HG03097 (cell line): ENCODE results near the gene LRRC4C.
"Not testable (repeated sequence)": the region's sequence is repeated elsewhere in the genome, so short reads cannot be mapped to it uniquely, and the experiment has no call there.

Source experiments
- ATAC-seq: cut with Tn5 transposase; IDR thresholded peaks from one replicate; pipeline ENCODE4 v1.9.1; 2021; ENCODE audit not compliant: unreplicated experiment, low FRiP score

LRRC4C gene

DNA sequence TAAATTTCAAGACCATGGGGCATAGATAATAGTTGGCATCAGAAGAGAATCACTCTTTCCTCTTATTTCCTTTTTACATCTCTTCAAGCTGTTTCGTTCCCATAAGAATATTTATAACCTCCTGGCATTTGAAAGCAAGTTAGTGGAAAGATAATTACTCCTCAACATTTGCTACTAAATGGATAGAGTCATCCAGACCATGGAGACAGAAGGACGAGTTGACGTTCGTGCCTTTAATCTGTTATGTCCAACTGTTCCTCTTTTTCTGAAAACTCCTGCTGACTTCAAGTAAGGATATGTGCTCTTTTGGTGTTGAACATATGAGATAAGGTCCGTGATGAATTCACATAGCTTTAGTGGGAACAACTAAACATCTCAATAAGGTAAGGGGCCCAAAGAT, 414.2 kb downstream of the LRRC4C start:
- ATAC-seq = no peak

DNA sequence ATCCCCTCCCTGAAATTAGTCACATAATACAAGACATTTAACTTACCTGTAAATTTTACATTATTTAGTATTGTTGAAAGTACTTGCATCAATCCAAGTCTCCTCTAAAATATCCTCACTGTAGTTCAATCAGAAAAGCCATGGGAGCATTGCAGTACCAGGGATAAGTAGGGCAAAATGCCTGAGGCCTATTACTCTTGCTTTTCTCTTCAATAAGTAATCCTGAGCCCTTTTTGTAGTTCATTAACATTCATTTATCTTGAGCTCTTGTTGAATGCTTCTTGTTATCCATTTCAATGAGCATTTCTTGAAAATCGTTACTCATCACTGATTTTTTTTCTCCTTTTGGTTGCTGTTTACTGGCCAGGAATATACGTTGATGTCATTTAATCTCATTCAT, 414.7 kb downstream of the LRRC4C start:
- ATAC-seq = no peak

DNA sequence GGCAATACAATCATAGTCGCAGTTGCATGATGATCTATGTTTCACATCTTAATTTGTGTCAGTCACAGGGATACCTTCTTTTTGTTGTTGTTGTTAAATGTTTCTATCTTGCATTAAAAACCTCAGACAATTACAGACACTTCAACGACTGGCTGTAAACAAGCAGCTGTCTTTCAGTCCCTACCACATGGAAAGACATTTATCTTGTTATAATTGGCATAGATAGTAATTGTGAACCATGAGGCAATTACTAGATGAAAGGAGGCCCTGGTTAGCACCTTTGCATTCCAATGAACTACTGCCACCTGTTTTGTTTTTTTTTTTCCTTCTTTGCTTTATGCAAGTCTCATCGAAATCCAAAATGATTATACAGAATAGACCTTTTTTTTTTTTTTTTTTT, 416.8 kb downstream of the LRRC4C start:
- ATAC-seq = no peak

DNA sequence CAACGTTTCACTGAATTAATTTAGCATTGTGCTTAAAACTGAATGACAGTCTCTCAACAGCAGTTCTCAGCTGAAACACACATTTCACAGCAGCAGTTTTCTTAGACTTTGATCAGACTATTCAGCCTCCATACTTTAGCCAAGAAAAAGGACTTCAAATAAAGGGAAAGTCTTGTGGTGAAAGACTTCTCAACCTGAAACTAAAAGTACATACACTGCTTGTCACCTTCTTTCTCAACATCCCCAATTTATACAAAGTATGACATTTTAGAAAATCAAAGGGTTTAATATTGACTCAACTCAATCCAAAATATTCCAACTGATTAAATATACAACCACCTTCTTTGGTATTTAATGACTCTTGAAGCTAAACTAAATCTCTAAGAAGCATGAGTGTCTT, 419.0 kb downstream of the LRRC4C start:
- no peak for ATAC-seq

- no peak for ATAC-seq
These were observed 419.9 kb downstream of the LRRC4C start for GRCh38 chr11:41039592-41039991.

- no peak for ATAC-seq
These were observed 427.8 kb downstream of the LRRC4C start for GRCh38 chr11:41031551-41032060.

- no peak for ATAC-seq
These were observed 439.2 kb downstream of the LRRC4C start for GRCh38 chr11:41020259-41020658.

GRCh38 chr11:41019666-41020065, 439.8 kb downstream of the LRRC4C start:
- not testable (repeated sequence) for ATAC-seq

DNA sequence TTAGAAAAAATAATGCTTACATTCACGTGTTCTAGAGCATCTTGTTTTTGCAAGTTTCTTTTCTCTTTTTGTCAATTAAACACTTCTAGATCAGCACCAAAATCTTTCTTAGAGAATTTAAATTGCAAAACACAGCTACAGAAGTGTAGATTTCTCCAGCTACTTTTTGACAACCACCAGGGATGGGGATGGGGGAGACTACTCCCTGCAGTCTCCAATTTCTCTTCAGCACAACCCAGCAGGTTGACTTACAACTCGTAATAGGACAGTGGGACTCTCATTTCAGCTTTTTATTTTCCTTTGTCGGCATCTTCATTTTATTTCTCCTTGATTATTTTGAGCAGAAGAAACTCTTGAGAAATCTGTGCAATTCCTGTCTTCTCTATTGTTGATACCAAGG, 441.2 kb downstream of the LRRC4C start:
- no peak for ATAC-seq

DNA sequence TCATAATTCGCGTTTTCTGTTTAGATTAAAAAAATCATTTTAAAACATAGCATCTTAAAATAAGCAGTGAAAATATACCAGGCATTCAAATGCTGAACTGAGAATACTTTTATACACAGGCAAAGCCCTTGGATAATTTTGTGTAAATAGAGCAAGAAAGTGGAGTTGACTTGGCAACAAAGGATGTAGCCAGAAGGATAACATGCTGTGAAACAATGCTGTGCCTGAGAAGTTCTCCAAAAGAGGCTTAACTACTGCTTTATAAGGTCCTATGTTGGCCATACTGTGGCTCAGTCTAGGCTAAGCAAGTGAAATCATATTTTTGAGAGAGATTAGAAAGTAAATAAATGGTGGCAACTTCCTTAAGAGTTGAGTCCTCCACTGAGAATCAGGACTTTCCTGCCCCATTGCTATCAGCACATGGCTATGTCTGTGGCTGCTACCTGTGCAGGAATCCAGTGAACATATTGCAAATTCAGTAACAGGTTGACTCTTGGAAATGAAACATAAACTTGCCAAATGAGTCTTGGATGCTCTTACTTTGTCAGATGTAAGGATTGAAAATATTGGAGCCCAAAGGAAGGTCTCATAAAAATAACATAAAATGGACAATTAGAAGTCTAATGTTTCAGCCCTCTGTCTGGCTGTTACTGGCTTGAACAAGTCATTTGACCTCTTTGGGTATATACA, 448.9 kb downstream of the LRRC4C start:
- ATAC-seq = no peak

- ATAC-seq = no peak
These were observed 453.5 kb downstream of the LRRC4C start for GRCh38 chr11:41005986-41006385.

GRCh38 chr11:41003339-41004282, 455.8 kb downstream of the LRRC4C start:
- ATAC-seq = no peak

GRCh38 chr11:40998920-40999319, 460.5 kb downstream of the LRRC4C start:
- ATAC-seq = no peak

DNA sequence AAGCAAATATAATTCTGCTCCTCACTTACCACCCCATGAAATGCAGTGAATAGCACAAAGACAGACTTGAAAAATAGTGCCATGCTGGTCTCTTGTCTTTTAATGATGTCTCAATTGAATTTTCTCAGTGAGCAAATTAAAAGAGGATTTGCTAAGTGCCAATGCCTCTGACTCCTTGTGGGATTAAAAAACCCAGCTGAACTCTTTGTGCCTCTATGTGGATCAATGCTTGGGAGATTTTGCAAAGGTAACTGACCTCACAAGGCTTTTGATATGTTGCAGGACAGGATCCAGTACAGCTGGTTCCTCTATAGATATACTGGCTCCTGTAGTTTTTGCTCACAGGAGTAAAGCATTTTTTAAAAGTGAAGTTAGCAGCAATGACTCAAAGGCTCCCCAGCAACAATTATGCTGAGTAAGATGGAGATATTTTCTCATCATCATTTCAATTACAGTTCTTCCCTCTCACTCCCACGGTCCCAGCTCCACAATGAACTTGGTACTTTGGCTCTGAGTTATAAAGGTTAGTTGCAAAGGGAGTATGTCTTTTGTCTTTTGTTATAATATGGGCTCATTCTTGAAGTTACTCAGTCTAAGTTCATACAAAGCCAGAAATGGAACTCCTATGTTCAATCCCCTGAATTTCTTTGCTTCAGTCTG, 471.5 kb downstream of the LRRC4C start:
- ATAC-seq = no peak

DNA sequence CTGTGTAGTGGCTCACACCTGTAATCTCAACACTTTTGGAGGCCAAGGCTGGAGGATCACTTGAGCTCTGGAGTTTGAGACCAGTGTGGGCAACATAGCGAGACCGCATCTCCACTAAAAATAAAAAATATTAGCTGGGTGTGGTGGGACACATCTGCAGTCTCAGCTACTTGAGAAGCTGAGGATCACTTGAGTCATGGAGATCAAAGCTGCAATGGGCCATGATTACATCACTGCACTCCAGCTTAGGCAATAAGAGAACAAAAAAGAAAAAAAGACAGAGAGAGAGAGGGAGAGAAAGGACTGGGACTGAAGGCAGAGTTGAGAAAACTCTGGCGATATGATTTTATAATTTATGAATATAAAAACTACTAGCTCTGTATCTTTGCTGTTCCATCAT, 473.1 kb downstream of the LRRC4C start:
- no peak for ATAC-seq

DNA sequence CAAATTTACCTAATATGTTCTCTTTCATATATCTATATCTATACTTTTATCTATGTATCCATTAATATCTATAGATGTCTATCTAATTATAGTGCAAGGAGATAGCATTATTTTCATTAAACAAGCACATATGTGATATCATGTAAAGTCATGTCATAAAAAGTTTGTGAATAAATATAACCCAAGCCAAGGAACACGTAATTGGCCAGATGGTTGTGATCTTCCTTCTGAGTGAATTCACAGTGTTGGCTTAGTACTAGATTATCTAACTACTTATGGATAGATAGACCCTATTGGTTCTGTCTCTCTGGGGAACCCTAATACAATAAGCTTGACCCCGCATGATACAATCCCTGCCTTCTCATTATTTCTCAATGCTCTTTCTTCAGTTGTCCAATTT, 484.4 kb downstream of the LRRC4C start:
- ATAC-seq = no peak

DNA sequence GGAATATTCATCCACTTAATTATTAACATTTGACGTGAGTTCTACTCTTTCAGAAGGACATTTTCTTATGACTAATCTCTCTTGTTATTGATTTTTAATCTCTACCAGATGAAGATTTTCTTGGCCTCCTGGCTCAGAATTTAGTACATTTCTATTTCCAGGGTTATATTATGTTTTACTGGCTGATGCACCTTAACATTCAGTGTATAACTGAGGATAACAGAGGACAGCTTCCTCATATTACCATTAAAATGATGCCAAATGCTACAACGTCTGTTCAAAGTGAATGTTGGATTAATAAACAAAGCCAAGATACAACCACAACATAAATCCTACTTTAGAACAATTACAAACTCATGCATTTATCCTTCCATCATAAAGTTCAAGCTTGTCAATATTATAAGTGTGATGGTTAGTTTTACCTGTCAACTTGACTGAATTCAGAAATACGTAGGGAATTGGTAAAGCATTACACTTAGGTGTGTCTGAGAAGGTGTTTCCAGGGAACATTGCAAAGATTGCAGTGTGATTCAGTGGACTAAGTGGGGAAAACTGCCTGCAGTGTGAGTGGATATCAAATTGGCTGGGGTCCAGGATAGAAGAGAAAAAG, 485.2 kb downstream of the LRRC4C start:
- no peak for ATAC-seq

DNA sequence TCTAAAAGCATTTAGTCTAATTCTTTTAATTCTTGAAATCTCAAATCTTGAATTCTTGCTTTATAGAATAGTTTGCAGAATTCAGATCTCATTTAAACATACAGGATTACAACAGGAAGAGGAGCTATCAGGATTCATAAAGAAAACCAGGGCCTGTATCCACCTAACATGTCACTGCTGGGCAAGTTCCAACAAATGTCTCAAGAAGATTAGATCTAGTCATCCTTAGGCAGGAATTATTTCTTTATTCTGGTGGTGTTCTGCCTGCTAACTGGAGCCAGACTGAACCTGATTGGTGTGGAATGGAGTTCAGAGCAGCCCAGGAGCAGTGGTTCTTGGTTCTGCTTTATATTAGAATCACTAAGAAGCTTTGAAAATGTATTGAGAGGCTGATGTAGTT, 500.7 kb downstream of the LRRC4C start:
- ATAC-seq = no peak

- no peak for ATAC-seq
These were observed 507.0 kb downstream of the LRRC4C start for GRCh38 chr11:40952479-40952878.

DNA sequence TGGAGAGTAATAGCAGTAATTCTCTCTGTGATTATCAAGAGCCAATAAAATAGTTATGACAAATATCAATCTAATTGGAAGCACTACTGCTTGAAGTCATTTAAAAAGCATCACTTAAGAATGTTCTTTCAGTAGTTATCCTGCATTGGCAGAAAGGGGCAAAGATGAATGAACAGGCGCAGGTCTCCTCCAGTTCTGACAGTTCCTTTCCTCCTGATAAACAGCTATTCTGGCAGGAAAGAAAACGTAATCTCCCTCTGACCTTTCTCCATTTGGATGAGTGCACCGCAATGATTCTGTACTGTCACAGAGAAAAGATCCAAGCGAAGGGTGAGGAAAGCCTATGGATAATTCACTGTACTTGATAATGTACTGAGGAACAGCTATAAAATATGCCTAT, 521.5 kb downstream of the LRRC4C start:
- ATAC-seq = no peak

DNA sequence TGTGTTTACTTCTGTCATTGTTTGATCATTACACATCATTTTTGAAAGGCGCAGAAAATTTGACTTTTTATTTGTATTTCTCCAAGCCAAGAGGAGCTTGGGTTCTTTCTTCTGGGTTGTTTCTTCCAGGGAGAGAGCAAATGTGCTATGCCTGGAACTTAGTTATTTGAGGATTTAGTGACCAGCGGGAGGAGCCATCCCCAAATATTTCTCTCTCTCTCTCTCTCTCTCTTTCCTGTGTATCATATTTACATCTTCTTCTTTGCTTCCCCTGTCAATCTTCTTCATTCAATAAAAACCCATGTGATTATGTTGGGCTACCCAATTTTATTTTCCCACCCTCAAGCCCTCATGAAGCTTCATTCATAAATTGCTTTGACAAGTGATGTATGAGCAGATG, 534.5 kb downstream of the LRRC4C start:
- ATAC-seq = no peak
